HG03520 (cell line): ENCODE measurements around the gene GRIP2.

Experiments used
- ATAC-seq: cut with Tn5 transposase; IDR thresholded peaks from one replicate; pipeline ENCODE4 v1.9.1; 2021; ENCODE audit warnings: mild to moderate bottlenecking, moderate library complexity; ENCODE audit not compliant: unreplicated experiment

The GRIP2 gene

DNA sequence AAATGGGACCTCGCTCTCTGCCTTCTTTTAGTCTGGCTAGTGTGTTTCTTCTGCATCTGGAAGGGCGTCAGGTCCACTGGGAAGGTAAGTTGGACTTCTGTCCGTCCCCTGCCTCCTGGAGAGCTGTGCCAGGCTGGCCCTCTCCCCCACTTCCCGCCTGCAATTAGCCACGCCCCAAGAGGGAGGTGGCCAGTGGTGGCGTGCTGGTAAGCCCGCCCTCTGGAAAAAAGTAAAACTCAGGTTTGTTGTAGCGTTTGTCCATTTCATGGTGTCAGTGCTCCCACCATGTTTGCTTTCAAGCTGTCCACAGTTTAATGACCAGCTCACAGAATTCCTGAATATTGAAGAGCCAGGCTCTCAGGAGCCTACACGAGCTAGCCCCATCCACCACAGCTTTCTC, 82.1 kb downstream of the GRIP2 start:
- ATAC-seq, result no peak

DNA sequence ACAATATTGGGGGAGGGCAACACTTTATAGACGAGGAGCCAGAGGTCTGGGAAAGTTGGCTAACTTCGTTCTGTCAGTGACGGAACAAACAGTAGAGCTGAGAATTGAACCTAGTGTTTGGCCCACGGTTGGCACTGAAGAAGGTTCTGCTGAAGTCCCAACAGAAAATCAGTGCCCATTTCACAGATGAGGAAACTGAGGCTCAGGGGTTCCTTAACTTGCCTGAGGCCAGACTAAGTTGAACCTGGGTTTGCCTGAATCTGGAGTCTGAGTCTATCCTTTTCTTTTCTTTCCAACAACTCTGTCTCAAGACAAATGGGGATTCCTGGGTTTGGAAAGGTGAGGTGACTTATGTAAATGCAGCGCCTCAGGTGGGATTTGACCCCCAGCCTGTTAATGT, 82.7 kb downstream of the GRIP2 start:
- ATAC-seq, result no peak

DNA sequence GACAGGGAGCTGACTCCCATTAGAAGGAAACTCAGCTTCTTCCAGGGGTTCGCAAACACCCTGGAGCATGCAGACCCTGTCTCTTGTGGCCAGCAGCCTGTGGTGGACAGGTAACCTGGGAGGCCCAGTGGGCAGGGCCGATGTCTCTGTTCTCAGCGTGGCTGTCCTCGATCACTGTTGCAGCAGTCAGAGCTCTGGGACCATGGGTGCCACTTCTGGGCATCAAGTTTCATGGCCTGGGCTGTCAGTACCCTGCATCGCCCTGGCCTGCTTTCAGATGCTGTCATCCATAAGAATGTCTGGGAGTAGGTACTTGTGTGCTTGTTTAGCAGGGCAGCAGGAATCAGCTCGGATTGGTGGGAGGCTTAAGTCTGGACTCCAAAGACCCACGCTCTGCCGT, 83.3 kb downstream of the GRIP2 start:
- ATAC-seq, result no peak

DNA sequence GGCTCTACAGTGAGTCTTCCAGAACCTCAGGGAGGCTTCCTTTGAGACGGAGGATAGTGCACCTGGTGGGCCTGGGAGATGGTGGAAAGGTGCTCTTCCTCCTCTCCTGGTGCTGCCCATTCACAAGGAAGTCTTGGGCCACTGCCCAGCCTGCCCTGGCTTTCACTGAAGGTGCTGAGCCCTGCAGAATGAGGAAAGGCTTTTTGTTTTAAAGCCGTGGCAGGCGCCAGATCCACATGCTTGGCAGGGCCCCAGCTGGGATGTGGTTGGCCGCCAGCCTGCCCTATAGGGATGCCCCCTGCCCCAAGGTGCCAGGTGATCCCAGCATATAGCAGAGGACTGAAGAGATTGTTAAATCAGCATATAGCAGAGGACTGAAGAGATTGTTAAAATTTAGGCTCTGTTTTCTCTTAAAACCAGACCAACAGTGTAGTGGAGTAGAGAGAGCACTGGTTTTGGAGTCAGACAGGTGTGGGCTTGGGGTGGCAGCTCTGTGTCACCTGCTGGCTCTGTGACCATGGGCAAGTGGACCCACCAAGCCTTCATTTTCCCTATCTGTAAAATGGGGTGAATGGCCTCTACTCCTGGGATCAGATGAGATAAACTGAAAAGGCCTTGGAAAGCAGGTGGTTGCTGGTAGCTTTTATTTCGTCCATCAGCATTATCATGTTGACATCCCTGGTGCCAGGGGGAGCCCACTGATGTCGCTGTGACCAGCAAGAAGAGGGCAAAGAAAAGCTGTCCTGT, 84.4 kb downstream of the GRIP2 start:
- ATAC-seq, result no peak

DNA sequence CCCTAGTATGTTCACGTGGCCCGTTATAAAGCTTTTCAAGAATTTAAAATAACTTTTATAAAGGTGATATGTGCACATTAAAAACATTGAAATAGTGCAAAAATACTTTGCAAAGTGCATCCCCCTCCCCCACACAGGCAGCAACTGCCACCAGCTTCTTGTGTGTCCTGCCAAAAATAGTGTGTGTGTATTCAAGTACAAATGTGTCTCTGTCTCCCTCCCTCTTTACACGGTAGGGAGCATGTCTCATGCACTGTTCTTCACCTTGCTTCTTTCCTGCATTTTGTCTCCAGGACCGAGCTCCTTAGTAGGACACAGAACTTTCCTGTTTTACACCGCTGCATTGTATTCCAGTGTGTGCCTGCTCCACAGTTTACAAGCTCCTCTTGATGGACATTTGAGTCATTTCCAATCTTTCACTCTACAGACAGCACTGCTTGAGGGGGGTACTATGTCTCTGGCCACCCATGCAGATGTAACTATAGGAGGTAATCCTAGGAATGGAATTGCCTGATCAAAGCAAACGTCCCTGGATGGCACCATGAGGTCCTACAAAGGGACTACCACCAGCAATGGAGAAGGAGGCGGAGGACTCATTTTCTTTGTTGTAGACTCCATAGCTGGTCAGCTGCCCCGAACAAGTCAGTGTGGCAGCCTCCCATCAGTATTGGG, 85.4 kb downstream of the GRIP2 start:
- no peak for ATAC-seq

DNA sequence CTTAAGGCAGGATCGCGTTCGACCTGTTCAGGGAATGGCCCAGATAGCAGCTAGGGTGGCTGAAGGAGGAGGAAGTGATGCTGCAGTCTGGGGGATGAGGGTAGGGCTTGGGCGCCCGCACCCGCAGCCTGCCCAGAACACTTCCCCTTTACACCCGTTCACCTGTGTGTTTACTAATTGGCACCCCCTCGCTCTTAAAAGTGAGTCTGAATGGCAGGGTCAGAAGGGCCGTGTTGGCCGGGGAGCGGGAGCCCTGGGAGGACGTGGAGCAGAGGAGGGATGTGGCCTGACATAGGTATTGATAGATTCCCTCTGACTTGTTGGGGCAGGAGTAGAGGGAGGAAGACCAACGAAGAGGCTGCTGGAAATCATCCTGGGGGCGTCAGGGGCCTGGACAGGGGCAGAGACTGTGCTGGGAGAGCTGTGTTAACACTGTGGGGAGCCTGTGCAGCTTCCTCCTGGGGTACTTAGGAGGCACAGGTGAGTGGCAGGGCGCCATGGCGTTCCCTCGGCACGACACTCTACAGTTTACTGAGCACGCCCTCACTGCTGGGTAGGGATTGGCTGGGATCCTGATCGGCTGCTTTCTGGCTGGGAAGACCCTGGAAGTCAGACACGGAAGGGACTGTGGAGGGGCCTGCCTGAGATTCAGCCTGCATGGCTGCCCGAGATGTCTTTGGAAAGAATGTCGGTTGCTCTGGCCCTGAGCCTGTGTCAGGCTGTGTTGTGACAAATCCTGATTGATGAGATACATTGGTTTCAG, 86.1 kb downstream of the GRIP2 start:
- no peak for ATAC-seq

DNA sequence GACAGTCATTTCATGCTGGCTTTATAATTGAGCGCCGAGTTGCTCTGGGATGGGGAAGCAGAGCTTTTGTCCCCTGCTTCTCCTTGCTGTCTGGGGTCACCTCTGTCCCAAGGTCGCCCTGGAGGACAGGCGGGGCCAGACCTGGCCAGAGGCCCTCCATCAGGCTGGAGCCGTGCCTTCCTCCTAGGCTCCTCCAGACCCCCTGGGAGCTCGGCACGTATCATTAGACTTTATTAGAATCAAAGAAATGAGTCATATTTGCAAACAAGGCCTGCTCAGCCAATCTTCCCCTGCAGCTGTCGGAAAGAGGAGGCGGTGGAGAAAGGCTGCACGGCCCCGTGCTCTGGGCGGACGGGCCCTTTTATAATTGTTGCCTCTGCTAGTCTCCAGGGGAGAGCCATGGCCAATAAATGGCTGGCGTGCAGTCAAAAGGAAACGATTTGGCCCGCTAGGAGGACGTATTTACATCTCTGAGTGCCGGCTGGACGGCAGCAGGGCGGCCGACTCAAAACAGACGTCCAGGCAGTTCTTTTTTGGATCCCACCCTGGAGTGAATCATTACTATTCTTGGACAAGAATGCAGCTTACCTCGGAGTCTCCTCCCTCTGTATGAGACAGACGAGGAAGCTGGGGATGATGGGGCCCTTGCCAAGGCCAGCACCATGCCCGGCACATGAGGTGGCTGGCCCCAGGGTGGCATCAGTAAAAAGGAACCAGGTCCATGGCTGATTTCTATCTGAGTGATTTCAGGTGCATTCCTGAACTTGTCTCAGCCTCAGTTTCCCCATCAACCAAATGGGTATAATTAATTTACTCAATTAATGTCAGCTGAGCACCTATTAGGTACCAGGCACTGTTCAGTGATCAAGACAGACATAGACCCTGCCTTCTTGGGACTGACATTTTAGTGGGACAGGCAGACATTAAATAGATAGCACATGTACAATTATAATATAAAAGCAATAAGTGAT, 87.1 kb downstream of the GRIP2 start:
- ATAC-seq, result no peak

DNA sequence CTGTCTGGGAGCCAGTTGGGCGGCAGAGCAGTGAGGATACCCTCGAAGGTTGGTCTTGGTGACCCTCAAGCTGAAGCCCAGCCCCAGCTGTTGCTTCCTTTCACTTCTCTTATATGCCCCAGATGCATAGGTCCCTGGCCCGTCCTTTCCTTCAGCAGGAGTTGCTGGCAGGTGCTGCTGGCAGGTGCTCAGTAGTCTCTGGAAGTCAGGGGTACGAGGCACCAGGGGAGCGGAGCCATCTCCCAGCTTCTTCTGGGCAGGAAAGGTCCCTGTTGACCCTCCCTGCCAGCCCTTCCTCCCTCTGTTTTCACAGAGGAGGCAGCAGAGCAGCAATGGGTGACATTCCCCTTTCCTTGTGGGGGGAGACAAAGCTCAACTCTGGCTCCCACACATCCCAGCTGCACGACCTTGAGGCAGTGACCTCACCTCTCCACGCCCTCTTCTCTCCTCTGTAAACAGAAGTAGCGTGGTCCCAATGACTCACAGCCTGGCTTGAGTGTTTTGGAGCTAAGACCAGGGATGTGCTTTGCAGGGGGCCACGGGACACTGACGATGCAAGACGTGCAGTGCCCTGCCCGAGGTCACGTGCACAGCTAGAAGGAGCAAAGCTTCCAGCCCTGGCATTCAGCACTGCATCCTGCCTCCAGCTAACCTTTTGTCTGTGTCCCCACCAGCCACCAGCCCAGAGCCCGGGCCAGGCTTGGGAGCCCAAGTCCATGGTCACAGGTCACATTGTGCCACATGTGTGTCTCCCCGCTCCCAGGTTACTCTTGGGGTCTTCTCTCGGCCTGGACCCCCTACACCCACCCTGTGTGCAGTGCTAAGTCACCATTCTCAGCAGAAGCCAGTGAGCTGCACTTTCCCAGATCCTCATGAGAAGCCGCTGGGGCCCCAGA, 88.0 kb downstream of the GRIP2 start:
- no peak for ATAC-seq

DNA sequence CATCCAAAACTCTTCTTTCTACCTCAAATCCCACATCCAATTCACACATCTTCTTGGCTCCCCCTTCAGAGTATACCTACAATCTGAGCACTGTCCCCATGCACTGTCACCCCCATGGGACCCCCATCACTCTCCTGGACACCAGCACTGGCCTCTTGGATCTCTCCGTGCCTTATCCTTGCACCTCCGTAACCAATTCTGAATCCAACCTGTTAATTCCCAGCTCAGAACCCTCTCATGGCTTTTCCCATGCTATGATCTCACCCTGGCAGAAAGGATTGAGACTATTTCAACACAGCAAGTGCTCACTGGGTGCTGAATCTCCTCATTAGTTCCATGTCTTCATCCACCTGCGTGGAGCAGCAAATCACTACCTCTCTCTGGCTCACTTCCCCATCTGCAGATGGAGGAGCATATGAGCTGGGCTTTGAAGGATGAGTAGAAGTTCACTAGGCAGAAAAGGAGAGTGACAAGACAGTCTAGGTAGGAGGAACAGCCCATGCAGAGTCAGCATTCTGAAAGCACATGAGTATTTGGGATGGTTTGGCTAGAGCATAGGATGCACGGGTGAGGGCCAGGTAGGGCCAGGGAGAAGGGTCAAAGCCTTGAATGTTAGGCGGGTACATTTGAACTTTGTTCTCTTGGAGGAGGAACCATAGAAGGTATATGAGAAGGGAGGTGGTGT, 89.1 kb downstream of the GRIP2 start:
- ATAC-seq, result no peak

DNA sequence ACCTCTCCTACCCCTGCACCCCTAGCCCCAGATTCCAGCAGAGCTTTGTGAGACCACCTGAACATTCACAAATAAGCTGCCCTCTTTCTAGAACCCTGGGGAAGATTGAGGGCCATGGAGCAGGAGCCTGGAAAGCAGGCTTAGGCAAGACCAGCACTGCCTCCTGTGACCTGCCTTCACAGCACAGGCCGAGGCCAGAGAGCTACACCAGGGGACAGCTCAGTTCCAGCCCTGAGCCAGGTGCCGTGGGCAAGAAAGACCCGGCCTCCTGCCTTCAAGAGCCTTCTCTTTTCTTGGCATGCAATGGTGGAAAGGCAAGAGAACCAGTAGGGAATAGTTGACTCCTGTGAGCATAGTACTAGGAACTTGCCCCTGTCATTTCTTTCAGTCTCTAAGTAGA, 89.6 kb downstream of the GRIP2 start:
- ATAC-seq, result no peak

DNA sequence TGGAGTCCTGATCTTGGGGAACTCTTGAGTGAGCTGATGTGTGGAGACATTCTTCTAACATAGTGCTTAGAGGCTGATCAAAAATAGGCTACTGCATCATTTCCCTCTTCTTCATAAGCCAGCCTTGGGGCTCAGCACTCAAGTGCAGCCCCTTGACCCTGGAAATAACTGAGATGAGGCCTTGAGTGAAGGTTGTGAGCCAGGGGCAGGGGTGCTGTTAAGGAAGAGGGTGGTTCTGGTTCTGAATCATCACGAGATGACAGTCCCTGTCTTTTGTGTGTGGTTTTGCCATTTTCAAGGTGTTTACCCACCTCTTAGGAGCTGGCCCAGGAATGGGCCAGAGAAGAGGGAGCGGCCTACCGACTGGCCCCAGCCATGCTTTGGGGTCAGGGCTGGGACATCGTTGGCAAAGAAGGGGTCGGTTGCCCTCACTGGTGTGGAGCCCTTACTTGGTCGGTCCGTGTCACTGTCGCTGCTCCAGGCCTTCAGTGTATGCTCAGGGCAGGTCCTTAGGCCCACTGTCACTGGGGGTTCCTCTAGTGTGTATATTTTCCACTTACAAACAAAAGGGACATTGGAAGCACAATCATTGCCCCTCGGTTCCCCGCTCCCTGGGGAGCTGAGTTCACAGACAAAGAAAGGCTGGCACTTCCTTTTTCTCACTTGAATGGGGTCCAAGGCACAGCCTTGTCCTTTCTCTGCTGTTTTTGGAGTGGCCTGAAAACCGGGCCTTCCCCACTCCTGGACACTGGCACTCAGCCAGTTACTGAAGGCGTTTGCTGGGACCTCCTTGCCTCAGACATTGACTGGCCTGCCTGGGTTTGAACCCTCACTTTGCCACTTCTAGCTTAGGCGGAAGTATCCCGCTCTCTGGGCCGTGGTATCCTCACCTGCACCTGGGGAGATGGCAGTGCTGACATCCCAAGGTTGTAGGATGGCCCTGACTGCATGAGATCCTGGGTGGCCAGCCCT, 91.1 kb downstream of the GRIP2 start:
- no peak for ATAC-seq

DNA sequence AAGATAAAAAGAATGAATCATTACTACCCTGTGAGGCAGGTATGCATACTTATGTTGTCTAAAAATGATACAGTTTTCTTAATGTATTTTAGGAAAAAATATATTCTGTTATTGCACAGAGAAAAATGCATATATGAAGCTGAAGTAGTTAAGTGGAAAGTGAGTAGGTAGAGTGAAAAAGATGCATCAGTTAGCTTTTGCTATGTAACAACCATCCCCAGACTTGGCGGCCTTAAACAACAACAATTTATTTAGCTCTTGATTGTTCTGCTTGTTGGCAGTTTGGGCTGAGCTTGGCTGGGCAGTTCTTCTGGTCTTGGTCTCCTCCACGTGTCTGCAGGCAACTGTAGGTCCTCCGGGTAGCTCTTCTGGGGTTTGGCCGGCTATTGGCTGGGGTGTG, 92.1 kb downstream of the GRIP2 start:
- ATAC-seq, result no peak

DNA sequence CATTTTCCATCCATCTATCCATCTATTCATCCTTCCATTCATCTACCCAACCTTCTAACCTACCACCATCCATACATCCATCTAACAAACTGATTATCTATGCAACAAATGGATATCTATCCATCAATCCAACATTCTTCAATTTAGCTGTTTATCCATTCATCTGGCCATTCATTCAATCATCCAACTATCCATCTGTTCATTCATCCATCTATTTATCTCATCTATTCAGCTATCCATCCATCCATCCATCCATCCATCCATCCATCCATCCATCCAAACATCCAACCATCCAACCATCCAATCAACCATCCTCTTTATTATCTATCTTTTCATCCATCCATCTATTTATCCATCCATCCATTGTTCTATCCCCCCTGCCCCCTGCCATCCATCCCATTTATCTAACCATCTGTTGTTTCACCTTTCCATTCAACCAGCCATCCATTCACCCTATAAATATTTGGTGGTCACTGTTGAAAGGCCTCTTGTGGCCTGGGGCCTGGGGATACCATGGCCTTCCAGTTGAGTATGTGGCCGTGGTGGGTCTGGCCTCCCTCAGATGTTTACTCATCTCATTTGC, 93.1 kb downstream of the GRIP2 start:
- no peak for ATAC-seq

DNA sequence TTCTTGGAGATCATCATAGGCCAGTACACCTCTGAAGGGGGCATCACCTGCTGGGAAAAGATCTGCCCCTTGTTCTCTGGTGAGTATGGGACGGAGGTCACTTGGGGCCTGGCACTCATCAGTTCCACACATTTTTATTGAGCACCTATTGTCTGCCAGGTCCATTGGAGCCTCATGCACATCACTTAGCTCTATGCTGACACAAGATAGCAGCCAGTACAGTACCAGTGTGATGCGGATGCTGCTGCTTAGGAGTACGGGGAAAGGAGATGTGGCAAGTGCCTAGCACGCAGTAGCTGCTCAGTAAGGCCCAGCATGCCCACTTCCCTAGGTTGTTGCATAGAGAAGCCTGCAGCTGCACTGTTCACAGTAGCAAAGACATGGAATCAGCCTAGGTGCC, 94.4 kb downstream of the GRIP2 start:
- ATAC-seq, result no peak

DNA sequence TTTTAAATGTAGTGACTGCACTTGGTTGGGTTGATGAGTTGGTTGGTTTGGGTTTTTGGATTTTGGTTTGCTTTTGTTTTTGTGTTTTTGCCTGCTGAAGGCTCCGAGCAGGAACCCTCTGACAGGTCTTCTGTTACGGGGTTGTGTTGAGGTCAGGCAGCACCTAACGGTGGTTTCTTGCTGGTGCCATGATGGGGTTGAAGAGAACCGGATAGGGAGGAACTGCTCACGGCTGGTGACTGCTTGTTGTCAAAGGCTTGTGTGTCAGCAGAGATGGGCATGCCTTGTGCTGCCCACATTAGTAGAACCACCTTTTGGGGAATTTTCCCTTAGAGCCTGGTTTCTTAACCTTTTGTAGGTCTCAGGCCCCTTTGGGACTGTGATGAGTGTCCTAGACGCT, 95.8 kb downstream of the GRIP2 start:
- ATAC-seq, result no peak

DNA sequence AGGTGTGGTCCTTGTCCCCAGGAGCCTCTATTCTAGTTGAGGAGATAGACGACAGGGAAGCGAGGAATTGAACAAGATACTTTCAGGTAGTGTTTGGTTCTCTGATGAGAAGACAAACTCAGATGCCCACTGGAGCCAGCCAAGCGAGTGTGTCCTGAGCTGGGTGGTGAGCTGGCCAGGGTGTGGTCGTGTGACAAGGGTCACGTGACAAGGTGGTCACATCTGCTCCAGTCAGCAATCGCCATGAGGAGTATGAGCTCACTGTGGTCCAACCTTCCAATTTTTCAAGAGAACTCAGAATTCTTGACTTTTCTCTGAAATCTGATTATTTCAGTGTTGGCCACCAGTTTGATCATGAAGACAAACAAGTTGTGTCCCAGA, 98.2 kb downstream of the GRIP2 start:
- ATAC-seq, result no peak

DNA sequence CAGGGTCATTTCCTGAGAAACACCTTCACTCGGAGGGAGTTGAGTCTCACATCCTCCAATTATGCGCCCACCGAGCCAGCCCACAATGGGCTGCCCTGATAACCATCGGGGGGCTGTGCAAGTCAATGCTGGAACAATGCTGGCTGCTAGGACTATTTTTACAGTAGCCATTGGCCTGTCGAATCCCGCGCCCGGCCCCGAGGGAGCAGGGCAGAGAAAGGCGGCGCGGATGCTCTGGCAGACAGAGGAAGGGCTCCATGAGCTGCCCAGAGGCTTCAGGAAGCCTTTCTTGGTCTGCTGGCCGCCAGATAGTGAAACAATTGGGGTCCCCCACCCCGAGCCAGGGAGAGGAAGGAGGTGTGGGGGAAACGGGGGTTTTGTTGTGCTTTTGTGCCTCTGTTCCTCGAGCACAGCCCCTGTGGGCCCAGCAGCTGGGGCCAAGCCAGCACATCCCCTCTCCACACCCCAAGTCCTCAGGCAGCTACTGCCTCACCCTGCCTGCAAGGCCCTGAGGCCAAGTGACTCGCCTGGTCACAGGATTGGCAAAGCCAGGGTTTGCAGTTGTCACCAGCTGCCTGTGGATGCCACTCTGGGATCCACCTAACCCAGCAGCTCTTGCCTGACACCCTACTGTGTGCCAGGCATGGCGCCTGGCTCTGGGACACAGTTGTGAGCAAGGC, 98.8 kb downstream of the GRIP2 start:
- ATAC-seq, result no peak
